ENCODE results near the gene FXYD1.

DNA sequence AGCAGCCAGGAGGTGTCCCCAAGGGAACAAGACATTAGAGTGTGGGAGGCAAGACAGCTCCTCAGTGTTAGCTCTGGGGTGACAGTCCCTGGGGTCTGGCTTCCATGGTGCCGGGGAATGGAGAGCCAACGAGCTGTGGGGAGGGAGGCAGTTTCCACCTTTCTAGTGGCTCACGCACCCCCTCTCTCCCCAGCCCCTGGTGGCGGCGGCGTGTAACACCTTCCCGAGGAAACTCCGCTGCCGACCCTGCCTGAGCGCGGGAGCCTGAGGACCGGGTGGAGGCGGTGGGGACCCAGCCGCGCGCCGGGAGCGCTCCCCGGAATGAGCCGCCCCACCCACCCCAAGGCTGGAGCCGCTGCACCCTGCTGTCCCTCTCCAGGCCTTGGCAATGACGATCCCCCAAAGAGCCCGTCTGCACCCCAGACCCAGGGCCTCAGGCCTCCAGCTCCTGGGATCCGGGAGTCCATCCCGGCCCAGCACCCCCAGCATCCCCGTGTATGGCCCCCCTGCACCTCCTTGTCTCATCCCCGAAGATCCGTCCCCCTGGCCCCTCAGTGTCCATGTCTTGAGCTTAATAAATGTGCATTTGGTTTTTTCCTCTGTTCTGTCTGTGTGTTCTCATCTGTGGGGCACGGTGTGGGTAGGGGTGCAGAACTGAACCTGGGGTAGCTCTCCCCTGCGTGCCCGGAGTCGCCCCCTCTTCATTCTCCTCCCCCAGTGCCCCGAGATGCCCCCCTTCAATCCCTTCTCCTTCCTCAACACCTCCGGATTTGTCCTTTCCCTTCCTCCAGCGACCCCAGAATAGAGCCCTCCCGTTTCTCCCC is 15.3 kb downstream of the FXYD1 start:
- TF ChIP-seq, protein P1, sequence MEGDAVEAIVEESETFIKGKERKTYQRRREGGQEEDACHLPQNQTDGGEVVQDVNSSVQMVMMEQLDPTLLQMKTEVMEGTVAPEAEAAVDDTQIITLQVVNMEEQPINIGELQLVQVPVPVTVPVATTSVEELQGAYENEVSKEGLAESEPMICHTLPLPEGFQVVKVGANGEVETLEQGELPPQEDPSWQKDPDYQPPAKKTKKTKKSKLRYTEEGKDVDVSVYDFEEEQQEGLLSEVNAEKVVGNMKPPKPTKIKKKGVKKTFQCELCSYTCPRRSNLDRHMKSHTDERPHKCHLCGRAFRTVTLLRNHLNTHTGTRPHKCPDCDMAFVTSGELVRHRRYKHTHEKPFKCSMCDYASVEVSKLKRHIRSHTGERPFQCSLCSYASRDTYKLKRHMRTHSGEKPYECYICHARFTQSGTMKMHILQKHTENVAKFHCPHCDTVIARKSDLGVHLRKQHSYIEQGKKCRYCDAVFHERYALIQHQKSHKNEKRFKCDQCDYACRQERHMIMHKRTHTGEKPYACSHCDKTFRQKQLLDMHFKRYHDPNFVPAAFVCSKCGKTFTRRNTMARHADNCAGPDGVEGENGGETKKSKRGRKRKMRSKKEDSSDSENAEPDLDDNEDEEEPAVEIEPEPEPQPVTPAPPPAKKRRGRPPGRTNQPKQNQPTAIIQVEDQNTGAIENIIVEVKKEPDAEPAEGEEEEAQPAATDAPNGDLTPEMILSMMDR (IDR thresholded peaks at IDR 0.05; ENCODE audit: insufficient read depth, low read depth, low read length): peak; percentile 36
- TF ChIP-seq EZH2 (IDR thresholded peaks at IDR 0.05; ENCODE audit: insufficient read depth, low read length): no peak
